ENCODE data around the gene GCAT.

- TF ChIP-seq, protein P1, sequence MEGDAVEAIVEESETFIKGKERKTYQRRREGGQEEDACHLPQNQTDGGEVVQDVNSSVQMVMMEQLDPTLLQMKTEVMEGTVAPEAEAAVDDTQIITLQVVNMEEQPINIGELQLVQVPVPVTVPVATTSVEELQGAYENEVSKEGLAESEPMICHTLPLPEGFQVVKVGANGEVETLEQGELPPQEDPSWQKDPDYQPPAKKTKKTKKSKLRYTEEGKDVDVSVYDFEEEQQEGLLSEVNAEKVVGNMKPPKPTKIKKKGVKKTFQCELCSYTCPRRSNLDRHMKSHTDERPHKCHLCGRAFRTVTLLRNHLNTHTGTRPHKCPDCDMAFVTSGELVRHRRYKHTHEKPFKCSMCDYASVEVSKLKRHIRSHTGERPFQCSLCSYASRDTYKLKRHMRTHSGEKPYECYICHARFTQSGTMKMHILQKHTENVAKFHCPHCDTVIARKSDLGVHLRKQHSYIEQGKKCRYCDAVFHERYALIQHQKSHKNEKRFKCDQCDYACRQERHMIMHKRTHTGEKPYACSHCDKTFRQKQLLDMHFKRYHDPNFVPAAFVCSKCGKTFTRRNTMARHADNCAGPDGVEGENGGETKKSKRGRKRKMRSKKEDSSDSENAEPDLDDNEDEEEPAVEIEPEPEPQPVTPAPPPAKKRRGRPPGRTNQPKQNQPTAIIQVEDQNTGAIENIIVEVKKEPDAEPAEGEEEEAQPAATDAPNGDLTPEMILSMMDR (IDR thresholded peaks at IDR 0.05) = no peak
- TF ChIP-seq EP300 (IDR thresholded peaks at IDR 0.05) (no peak), POLR2A (IDR thresholded peaks at IDR 0.05) (no peak)
These were observed 38.7 kb downstream of the GCAT start for GRCh38 chr22:37846433-37846832.
